NCI-H748 (cell line): ENCODE measurements around the gene RGS11.
"Not testable (repeated sequence)": the region's sequence is repeated elsewhere in the genome, so short reads cannot be mapped to it uniquely, and the experiment has no call there.

Experiments used
- DNase-seq: peaks from one replicate; lab custom pipeline; 2025; ENCODE audit not compliant: unreplicated experiment; lab: John Stamatoyannopoulos, UW

RGS11 gene

DNA sequence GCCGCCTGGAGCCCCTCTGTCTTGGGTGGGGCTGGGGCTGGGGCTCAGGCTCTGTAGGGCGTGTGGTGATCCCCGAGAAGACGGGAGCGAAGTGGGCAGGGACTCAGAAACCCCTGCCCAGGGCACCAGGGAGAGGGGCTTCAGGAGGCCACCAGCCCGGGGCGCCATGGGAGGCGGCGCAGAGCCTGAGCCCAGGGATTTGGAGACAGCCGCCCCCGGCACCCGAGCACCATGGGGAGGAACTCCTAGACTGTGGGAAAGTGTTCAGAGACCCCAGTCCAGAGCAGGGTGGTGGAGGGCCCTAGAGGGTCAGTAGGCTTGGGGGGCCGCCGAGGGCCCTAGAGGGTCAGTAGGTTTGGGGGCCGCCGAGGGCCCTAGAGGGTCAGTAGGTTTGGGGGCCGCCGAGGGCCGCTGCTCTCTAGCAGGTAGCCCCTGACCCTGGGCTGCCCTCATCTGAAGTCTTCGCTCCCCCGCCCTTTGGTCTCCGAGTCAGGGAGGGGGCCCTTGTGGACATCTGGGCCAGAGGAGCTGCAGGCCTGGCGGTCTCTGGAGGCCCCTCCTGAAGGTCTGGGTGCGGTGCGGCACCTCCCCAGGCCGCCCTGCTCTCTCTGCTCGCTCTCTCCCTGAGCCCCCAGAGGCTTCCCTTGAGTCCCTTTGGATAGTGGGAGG lies 5.4 kb upstream of the RGS11 start:
- no peak for DNase-seq

DNA sequence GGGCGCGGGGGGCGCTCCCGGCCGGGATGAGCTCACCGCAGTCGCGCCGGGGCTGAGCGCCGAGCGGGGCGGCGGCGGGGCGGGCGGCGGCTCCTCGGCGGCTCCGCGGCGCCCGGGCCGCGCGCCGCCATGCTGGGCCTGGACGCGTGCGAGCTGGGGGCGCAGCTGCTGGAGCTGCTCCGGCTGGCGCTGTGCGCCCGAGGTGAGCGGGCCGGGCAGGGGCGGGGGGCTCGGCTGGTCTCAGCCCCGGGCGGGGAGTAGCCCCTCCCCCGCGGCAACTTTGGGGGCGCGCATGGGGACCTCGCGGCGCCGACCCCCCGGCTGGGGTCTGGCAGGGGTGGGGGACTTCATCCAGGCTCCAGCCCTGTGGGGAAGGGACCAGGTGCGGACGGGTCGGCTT lies 4.8 kb upstream of the RGS11 start, which contains the start of gene ARHGDIG:
TSS of gene ARHGDIG (plus strand) at position 40 of the 400 bp plus-strand sequence. CDS start at position 130, 90 bp downstream.
- peak; percentile 20 for DNase-seq

DNA sequence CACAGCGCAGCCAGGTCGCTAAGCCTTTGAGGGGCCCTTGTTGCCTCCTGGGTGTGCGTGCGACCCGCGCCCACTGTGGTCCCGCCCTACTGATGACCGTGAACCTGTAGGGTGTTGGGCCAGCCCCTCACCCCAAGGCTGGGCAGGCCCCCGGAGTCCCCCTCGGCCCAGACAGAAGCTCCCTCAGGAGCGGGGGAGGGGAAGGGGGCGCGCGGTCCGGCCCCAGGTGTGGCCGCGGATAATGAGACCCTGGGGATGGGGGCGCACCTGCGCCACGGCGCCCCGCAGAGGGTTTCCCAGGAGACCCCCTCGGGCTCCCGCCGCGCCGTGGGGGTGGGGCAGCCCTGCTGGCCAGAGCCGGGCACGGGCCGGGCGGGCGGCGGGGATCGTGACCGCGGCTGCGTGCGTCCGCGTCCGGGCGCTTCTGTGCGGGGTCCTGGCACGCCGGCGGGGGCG lies 4.3 kb upstream of the RGS11 start:
- no peak for DNase-seq

DNA sequence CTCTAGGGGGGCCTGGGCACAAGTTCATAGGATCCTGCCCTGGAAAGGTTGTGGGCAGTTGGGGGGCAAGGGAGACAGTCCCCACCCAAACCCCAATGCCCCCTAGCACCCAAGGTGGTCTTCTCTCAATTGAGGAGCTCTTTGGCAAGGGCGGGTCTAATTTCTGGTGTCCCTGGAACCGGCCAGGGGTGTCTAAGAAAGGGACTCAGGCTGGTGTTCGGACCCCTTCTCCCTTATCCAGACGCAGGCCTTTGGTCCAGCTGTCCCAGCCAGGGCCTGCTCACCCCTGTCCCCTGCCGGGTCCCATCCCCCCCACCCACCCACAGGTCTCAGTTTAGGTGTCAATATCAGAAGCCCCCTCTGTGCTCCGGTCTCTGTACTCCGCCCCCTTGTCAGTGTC lies 3.8 kb upstream of the RGS11 start:
- no peak for DNase-seq

DNA sequence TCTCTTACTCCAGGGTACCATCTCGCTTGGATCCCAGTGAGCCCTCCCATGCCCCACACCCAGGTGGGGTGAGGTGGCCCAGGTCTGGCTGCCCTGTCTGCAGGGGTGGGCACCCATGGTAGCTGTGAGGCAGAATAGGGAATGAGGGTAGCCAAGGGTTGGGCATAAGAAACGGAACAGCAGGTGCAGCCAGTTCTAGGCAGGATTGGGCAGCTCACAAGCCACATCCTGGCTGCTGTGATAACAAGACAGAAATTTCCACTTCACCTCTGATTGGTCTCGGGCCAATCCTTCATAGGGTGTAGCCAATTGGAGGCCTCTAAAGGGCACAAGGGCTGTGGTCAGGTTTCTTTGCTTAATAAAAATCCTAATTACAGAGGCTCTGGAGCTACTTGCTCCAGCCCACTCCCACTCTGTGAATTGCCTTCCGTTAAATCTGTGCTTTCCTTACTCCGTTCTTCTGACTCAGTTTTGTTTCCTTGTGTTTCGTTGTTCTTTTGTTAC lies 3.2 kb upstream of the RGS11 start:
- DNase-seq, result peak; percentile 61

DNA sequence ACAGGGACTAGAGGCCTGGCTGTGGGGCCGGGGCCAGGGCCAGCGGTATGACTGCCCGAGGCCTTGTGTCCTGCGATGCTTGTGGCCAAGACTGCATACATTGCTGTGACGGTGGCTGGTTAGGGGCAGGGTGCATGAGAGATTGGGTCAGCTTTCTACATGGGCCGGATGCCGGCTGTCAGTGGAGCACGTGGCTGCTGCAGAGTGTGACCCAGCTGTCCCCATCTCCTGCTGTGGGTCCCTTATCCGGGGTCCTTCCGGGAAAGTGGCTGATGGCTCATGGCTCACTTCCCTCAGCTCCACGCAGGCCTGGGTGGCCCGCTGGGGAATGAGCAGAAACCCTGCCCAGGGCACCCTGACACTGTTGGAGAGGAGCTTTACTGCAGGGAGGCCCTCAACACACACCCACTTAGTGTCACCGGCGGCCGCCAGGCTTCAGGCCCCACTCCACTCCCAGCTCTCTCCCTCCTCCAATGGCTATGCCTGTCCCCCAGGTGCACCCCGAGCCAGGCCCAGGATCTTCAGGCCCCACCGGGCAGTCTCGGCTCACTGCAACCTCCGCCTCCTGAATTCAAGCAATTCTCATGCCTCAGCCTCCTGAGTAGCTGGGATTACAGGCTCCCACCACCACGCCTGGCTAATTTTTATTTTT lies 808 bp upstream of the RGS11 start:
- DNase-seq, result no peak

DNA sequence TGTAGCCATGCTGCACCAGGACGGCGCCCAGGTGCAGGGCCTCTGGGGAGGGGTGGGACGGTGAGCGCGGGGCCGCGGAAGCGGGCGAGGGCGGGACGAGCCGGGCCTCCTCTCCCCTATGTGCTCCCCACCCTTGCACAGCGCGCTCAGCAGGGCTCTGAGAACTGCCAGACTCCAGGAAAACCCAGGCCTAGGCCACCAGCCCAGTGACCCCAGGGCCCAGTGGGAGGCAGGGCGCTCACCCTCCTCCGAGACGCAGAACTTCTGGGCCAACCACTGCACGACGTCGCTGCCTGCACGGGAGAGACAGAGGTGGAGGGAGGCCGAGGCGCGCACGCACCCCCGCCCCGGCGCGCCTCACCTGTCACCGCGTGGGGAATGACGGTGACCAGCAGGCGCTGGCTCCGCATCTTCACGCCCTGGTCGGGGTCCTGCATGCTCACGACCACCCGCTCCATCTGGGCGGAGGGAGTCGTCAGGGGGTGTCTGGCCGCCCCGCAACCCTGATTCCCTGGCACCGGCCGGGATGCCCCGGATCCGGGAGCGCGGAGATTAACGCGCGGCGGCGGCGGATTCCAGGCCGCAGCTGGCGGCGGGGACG lies 603 bp downstream of the RGS11 start:
- peak; percentile 22 for DNase-seq

DNA sequence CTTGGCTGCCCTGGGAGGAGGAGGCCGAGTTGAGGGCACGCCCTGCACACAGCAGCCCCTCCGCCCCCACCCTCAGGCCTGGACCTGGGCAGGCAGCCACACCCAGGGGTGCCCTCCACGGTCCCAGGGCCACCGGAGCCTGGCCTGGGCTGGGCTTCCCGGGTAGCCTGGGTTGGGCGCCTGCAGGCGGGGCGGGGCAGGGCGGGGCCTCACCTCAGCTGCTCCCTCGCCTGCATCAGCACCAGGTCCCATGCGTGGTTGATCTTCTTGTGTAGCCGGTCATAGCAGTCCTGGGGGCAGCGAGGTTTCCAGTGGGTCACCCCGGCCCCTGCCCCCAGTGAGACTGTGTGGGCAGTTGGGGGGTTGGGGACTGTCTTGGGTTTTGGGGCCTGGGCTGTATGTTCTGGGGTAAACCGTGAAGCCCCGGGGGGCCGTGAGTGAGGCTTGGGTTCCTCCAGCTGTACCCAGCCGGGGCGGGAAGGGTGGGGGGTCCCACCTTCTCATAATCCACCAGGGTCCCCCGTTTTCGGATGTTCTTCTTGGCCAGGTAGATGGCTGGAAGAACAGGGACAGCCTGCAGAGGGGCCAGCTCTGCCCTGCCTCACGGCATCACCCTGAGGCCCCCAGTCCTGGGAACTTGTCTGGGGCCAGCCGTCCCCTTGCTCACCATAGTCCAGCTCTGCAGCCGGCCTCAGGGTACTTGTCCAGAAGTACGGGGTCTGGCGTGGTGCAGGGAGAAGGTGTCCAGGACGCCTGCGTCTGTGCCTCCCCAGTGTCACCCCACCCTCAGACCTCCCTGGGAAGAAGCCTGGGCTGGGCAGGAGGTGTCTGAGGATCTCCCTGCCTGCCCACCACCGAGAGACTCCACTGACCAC lies 2.0 kb downstream of the RGS11 start:
- peak; percentile 11 for DNase-seq

DNA sequence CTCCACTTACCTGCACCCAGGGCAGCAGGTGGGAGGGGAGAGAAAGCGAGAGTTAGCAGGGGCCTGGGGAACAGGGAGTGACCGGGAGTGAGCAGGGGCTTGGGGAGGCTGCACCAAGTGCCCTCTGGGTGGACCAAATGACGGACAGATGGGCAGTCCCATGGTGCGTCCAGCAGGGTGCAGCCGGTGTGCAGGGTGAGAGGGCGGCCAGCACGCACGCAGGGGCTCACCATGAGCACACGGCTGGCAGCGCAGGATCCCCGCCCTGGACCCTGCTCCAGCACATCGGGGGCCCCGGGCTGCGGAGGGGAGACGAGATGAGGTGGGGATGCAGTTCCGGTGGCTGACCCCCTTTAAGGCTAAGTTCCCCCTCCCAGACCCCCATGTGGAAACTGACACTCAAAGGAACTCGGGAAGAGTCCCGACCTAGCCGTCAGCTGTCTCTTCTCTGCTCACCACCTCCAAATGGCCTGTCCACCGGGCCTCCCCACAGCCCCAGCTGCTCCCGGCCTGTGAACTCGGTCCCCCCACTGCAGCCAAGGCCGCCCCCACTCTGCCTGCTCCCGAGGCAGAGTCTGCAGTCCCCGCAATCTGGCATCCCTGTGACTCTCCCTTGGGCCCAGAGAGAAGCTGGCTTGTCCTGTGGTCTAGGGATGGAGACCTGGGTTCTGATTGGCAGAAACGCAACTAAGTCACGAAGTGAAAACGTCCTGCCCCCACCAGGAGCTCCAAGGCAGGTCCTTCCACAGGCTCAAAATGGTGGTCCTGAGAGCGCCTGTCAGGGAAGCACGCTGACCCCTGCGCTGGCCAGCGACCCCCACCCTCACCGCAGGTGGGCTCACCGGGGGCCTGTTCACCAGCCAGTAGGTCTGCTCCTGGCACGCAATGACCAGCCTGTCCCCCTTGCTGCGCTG lies 2.9 kb downstream of the RGS11 start:
- DNase-seq, result no peak

DNA sequence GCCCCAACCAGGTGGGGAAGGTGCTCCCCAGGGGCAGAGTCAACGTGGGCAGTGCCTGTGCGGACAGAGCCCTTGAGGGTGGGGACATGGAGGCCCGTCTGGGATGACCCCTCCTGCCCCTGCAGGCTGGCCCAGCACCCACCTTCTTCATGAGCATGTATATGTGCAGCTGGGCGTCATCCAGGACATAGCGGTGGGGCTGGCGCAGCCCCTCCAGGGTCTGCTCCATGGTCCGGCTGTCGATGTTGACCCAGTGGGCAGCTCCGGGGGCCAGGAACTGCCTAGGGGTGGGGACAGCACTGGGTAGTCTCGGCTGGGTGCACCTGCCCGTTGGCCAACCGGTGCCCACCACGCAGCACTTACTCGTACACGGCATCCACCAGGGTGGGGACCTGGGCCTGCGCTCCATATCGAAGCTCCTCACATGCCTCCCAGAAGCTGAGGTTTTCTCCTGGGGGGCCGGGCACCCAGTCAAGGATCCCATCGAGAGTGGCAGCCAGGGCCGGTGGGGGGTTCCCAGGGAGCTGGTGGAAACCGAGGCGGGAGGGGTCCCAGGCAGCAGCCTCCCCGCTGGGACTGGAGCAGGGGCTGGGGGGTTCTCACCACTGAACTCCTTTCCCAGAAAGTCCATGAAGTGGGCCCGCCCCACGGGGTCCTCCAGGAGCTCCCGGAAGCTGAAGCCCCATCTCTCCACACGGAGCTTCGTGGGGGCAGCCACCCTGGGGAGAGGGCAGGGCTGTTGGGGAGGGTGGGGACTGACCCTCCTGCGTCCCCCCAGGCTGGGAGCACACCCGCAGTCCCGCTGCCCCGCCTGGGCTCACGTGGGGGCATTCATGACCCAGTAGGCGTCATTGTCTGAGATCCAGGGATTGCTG lies 5.1 kb downstream of the RGS11 start:
- DNase-seq, result no peak

DNA sequence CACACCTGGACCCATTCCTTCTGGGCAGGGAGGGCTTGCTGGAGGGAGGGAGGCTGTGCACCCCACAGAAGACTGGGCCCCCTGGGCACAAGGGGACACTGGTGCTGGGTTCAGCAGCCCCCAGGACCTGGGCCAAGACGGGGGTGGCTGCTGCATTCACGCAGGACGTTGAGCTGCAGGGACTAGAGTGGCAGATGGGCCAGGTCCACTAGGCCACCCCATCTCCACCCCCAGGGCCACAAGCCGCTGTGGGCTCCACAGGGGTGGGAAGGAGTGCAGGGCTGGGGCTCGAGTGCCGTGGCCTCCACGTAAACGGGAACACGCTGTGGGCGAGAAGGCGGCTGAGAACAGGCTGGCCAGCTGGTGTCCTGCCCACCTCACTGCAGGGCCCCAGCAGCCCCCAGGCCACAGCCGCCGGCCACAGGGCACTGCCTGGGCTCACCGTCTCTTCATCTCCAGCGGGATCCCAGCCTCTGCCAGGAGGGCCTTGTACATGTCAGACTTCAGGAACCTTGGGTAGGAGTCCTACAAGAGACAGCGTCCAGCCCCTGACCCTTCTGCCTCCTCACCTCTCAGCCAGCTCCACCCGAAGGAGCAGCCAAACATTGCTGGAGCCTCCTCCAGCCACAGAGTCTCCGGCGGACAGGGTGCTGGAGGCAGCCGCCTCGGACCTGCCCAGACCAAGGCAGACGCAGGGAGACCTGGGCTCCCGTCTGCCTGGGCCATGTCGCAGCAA lies 6.5 kb downstream of the RGS11 start:
- no peak for DNase-seq

DNA sequence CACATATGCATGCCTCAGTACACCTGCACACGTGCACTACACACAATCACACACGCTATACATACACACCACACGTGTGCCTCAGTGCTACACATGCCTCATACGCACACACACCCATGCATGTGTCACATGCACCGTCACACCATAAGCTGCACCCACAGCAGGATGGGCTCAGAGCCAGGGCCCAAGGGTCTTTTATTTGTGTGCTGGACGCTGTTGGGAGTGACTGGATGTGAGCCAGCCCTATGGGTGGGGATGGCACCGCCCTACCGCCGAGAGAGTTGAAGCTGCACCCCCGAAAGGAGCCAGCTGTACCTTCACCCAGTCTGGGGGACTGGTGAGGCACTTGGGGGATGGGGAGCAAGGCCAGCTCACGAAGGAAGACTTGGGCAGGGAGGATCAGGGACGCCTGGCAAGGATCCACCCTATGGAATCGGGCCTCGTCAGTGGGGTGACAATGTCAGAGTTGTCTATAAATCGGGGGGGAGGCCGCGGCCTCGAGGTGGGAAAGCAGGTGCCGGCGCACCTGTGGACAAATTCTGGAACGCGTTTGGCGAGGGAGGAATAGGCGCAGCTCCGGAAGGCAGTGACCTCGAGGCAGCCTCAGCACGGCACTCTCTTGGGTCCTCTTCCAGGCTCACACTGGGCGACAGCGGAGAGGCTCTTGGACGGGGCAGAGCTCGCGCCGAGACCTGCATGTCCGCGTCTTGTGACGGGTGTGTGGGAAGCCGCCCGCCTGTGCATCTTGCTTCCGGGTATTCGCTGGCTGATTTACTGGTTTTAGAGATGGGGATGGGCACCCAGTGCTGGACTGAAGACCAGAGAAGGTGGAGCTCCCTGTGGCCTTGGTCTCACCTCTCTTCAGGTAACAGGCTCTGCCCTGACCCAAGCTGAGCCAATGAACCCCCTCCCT lies 7.3 kb downstream of the RGS11 start:
- no peak for DNase-seq

DNA sequence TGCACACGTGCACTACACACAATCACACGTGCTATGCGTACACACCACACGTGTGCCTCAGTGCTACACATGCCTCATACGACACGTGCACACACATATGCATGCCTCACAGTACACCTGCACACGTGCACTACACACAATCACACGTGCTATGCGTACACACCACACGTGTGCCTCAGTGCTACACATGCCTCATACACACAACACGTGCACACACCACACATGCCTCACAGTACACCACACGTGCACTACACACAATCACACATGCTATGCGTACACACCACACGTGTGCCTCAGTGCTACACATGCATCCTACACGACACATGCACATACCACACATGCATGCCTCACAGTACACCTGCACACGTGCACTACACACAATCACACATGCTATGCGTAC lies 8.2 kb downstream of the RGS11 start:
- not testable (repeated sequence) for DNase-seq

DNA sequence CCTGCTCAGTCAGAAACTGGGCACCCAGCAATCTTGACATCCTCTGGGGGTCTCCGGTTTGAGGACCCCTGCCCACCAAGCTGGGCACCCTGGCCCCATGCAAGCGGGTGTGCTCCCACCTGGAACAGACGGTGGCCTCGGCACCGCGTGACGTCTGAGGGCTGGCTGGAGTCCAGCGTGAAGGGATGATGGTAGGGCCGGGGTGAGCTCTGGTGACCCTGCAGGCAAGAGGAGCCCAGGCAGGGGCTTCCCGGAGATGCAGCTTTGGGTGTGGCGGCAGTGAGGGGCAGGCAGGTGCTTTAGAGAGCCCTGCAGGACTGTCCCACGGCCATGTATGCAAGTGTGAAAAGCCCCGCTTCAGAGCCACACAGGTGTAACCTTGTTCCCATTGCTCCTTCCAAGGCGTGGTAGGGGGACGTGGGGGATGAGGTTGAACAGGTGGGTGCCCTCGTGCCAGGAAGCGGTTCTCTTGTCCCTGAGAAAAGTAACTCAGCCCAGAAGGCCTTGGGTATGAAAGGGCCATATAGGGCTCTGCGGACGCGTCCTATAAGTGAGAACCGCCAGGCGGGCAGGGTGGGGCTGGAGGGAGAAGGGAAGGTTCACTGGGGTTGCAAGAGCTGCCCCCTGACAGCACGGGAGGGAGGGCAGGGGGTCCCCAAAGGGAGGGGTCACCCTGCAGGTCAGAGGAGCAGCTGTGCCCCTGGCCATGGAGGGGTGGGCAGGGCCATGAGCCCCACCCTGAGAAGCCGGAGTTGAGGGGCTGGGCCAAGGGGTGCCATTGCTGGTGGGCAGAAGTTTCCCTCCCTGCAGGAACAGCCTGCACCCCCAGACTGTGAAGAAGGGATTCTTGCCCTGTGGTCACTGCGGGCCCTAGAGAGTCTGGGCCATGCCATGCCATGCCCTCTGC lies 9.2 kb downstream of the RGS11 start:
- DNase-seq, result no peak

DNA sequence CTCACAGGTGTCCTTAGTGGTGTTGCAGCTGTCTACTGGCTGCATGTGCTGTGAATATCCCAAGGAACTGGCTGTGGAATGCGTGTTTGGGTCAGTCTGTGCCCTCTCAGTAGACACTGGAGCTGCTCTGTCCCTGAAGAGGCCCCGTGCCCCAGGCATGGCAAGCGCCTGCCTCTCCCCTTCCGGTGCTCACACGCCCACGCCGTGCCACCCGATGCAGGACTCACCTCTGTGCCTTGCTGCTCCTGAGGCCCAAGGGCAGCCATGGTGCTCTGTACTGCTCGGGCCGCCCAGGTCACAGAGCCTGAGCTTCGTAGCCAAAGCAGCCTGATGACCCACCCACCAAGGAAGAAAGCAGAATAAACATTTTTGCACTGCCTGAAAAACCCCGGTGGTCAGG lies 10.0 kb downstream of the RGS11 start:
- DNase-seq, result no peak

DNA sequence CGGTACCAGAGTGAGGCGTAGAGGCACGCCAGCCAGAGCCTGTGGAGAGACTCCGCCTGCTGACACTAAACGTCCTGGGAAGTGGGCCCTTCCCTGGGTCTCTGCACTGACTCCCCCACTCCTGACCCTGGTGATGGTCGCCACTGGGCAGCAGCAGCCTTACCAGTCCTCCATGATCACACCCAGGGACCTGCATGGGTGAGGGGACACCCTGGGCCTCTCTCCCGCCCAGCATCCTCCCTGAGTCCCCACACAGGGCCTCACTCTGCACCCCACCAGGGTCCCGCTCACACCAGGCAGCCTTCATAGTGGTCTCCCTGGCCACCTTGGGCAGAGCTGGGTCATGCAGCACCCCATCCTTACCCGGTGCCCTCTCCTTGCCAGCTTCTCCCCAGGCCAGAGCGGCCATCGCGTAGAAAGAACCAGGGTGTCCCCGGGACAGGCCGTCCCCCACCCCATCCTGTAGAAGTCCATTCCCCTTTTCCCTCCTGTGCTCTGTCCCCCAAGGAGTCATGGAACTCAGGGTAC lies 10.7 kb downstream of the RGS11 start:
- DNase-seq, result no peak
